ENCODE measurements around the gene DYNC1I2. TPM values are rescaled to one million over a fixed set of nuclear protein-coding genes. Genes with fewer than 3 reads are reported as not detected.

The DYNC1I2 gene
- polyA plus RNA-seq, 1 of the 3 experiments (the other 2 are of a cell fraction) = 99.7 TPM

GRCh38 chr2:171678619-171679018 is 8.7 kb upstream of the DYNC1I2 start:
- WGBS (ENCODE audit: low lambda C conversion rate) = 87% methylated on average over 1 of the region's 1 CpG
- CTCF ChIA-PET = no interaction called here

More at GRCh38 chr2:171678619-171679018, 8.7 kb upstream of the DYNC1I2 start:
- POLR2A ChIA-PET = no interaction called here
- Histone ChIP-seq H3F3A (replicated peaks; ENCODE audit: insufficient read depth) (no peaks in the 10 kb centered on the region), H3K9me3 (no peaks in the 10 kb centered on the region), H3K36me3 (replicated peaks in 1 of 2; ENCODE audit: control insufficient read depth in 1 of 2, insufficient read depth in 2 of 2, low read length in 1 of 2) (no peaks in the 10 kb centered on the region), H3K4me1 (ENCODE audit: control insufficient read depth in 1 of 2, insufficient read depth in 2 of 2, low read depth in 1 of 2, low read length in 1 of 2) (no peaks in the 10 kb centered on the region; a peak in 1 of 4 replicates), H3K9ac (no peak overlapping the region), H3K27ac (ENCODE audit: low read depth in 2 of 2, low read length in 1 of 2) (no peak overlapping the region), H2AFZ (ENCODE audit: low read depth) (no peak overlapping the region), H3K4me3 (ENCODE audit: low read depth in 2 of 2, low read length in 1 of 2) (no peak overlapping the region), H3K9me2 (no peaks in the 10 kb centered on the region), H3K79me2 (ENCODE audit: insufficient read depth) (no peaks in the 10 kb centered on the region), H3K27me3 (ENCODE audit: insufficient read depth) (no peaks in the 10 kb centered on the region), H4K20me1 (ENCODE audit: insufficient read depth) (no peaks in the 10 kb centered on the region), H3K4me2 (no peak overlapping the region)
- TF ChIP-seq SMC3 (IDR thresholded peaks at IDR 0.05; ENCODE audit: low read depth, low read length) (no peak), RFX5 (IDR thresholded peaks at IDR 0.05; ENCODE audit: low read length) (no peak), TEAD4 (IDR thresholded peaks at IDR 0.05; ENCODE audit: borderline replicate concordance, insufficient read depth) (no peak), NFIC (IDR thresholded peaks at IDR 0.05; ENCODE audit: borderline replicate concordance) (no peak), GATA2 (CRISPR knock-in tag; IDR thresholded peaks at IDR 0.05) (no peak), ELF1 (IDR thresholded peaks at IDR 0.05) (no peak), FOXJ3 (CRISPR knock-in tag; IDR thresholded peaks at IDR 0.05) (no peak), MXI1 (IDR thresholded peaks at IDR 0.05; ENCODE audit: low read depth, low read length) (no peak), MEF2A (IDR thresholded peaks at IDR 0.05; ENCODE audit: borderline replicate concordance, low read depth) (no peak), REST (IDR thresholded peaks at IDR 0.05; ENCODE audit: low read depth, low read length) (no peak), TCF12 (IDR thresholded peaks at IDR 0.05) (no peak)
- TF ChIP-seq, protein P1, sequence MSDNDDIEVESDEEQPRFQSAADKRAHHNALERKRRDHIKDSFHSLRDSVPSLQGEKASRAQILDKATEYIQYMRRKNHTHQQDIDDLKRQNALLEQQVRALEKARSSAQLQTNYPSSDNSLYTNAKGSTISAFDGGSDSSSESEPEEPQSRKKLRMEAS (IDR thresholded peaks at IDR 0.05; ENCODE audit: low read depth) = no peak
- TF ChIP-seq, protein P2, sequence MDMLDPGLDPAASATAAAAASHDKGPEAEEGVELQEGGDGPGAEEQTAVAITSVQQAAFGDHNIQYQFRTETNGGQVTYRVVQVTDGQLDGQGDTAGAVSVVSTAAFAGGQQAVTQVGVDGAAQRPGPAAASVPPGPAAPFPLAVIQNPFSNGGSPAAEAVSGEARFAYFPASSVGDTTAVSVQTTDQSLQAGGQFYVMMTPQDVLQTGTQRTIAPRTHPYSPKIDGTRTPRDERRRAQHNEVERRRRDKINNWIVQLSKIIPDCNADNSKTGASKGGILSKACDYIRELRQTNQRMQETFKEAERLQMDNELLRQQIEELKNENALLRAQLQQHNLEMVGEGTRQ (IDR thresholded peaks at IDR 0.05; ENCODE audit: borderline replicate concordance, low read depth, low read length) = no peak
- no peak for DNase-seq

Measured in SK-N-SH (cell line).